Nephron progenitor cell (in vitro differentiated cells): ENCODE data around the gene KMT5B.

ENCODE experiments used
- DNase-seq: peaks from one replicate; pipeline ENCODE4 v3.0.0; 2021
- H3K27ac Mint-ChIP-seq: 2 replicates; pipeline ENCODE4 v1.8.0; 2021; ENCODE audit warnings: mild to moderate bottlenecking, moderate library complexity, mixed read lengths
- H3K27me3 Mint-ChIP-seq: 2 replicates; pipeline ENCODE4 v1.8.0; 2021; ENCODE audit warnings: mild to moderate bottlenecking, low read depth, mixed read lengths; ENCODE audit not compliant: poor library complexity
- H3K36me3 Mint-ChIP-seq: 2 replicates; pipeline ENCODE4 v1.8.0; 2021; ENCODE audit warnings: low read depth, mixed read lengths
- H3K4me1 Mint-ChIP-seq: 2 replicates; pipeline ENCODE4 v1.8.0; 2021; ENCODE audit warnings: mixed read lengths
- H3K4me3 Mint-ChIP-seq: 2 replicates; pipeline ENCODE4 v1.8.0; 2021; ENCODE audit warnings: mild to moderate bottlenecking, moderate library complexity, mixed read lengths
- H3K9me3 Mint-ChIP-seq: 2 replicates; pipeline ENCODE4 v1.8.0; 2021; ENCODE audit warnings: mild to moderate bottlenecking, moderate library complexity, mixed read lengths
- TF ChIP-seq, protein P1 (sequence below): fragments of 200-600 bp; sonication (generic); IDR thresholded peaks from 2 replicates; pipeline ENCODE4 v1.5.0; 2021; ENCODE audit warnings: antibody characterized with exemption

KMT5B gene

GRCh38 chr11:68259122-68259959, 46.2 kb upstream of the KMT5B start:
- TF ChIP-seq, protein P1, sequence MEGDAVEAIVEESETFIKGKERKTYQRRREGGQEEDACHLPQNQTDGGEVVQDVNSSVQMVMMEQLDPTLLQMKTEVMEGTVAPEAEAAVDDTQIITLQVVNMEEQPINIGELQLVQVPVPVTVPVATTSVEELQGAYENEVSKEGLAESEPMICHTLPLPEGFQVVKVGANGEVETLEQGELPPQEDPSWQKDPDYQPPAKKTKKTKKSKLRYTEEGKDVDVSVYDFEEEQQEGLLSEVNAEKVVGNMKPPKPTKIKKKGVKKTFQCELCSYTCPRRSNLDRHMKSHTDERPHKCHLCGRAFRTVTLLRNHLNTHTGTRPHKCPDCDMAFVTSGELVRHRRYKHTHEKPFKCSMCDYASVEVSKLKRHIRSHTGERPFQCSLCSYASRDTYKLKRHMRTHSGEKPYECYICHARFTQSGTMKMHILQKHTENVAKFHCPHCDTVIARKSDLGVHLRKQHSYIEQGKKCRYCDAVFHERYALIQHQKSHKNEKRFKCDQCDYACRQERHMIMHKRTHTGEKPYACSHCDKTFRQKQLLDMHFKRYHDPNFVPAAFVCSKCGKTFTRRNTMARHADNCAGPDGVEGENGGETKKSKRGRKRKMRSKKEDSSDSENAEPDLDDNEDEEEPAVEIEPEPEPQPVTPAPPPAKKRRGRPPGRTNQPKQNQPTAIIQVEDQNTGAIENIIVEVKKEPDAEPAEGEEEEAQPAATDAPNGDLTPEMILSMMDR: no peak
- peaks cover 23% of the 10 kb centered on the region for H3K36me3 Mint-ChIP-seq
- peaks cover 27% of the 10 kb centered on the region for H3K4me1 Mint-ChIP-seq
- H3K4me3 Mint-ChIP-seq: no peak overlapping the region
- DNase-seq: no peak
- peaks cover 2% of the 10 kb centered on the region for H3K27me3 Mint-ChIP-seq
- no peak overlapping the region for H3K27ac Mint-ChIP-seq
- no peaks in the 10 kb centered on the region for H3K9me3 Mint-ChIP-seq

DNA sequence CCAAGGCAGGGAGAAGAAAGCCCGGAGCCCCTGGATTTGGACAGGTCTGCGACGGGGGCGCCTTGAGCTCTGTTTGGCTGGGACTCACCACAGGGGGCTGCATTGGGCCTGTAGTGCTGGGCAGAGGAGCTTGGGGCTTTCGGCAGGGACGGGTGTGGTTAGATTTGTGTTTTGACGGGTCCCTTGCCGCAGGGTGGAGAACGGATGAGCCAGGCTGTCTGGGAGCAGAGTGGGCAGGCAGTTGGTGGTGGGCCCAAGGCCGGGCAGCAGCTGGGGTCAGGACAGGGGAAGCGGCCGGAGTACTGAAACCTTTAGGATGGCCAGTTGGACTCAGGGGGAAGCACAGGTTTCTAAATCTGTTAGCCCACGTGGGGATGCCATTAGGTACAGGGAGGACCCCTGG, 45.3 kb upstream of the KMT5B start:
- Mint-ChIP-seq H3K4me3 (no peak overlapping the region), H3K27me3 (peaks cover 9% of the 10 kb centered on the region), H3K27ac (no peak overlapping the region), H3K9me3 (no peaks in the 10 kb centered on the region), H3K36me3 (peaks cover 16% of the 10 kb centered on the region), H3K4me1 (peaks cover 27% of the 10 kb centered on the region)
- DNase-seq: no peak
- TF ChIP-seq, protein P1: no peak

- H3K36me3 Mint-ChIP-seq: peaks cover 10% of the 10 kb centered on the region
- H3K27me3 Mint-ChIP-seq: peaks cover 9% of the 10 kb centered on the region
- no peak overlapping the region for H3K4me3 Mint-ChIP-seq
- TF ChIP-seq, protein P1: peak; percentile 86
- peaks cover 21% of the 10 kb centered on the region for H3K4me1 Mint-ChIP-seq
- no peaks in the 10 kb centered on the region for H3K9me3 Mint-ChIP-seq
- H3K27ac Mint-ChIP-seq: no peak overlapping the region
- peak; percentile 98 for DNase-seq
Measured at GRCh38 chr11:68257477-68258362, 44.6 kb upstream of the KMT5B start.

GRCh38 chr11:68256331-68256741, 43.2 kb upstream of the KMT5B start:
- peaks cover 21% of the 10 kb centered on the region for H3K4me1 Mint-ChIP-seq
- peaks cover 5% of the 10 kb centered on the region for H3K36me3 Mint-ChIP-seq
- DNase-seq: peak; percentile 34
- H3K27me3 Mint-ChIP-seq: peaks cover 10% of the 10 kb centered on the region
- no peaks in the 10 kb centered on the region for H3K9me3 Mint-ChIP-seq
- H3K27ac Mint-ChIP-seq: peak overlapping the region; percentile 14
- TF ChIP-seq, protein P1: no peak
- peak overlapping the region; percentile 51 for H3K4me3 Mint-ChIP-seq

DNA sequence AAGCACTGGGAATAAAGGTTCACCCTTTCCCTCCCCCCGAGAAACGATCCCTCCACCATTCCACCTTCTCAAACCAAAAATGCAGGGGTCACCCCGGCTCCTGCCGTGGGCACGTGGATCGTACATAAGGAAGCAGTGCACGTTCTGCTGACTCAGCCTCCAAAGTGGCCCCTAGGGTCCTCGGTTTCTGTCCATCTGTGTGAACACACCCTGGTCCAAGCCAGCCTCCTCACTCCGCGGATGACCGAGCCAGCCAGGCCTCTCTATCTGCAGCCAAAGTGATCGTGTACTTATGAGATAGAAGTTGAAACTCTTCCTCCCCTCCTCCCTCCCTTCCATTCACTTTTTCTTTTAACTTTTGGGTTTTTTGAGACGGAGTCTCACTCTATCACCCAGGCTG, 42.4 kb upstream of the KMT5B start:
- H3K36me3 Mint-ChIP-seq: peaks cover 3% of the 10 kb centered on the region
- peaks cover under 1% of the 10 kb centered on the region for H3K9me3 Mint-ChIP-seq
- no peak for DNase-seq
- no peak overlapping the region for H3K27ac Mint-ChIP-seq
- TF ChIP-seq, protein P1: no peak
- H3K4me1 Mint-ChIP-seq: peaks cover 21% of the 10 kb centered on the region
- peaks cover 13% of the 10 kb centered on the region for H3K27me3 Mint-ChIP-seq
- peak overlapping the region; percentile 15 for H3K4me3 Mint-ChIP-seq
